HG03097 (cell line): ENCODE data around the gene HPRT1.

Experiments
- ATAC-seq: cut with Tn5 transposase; IDR thresholded peaks from one replicate; pipeline ENCODE4 v1.9.1; 2021; ENCODE audit not compliant: unreplicated experiment, low FRiP score

Gene HPRT1

DNA sequence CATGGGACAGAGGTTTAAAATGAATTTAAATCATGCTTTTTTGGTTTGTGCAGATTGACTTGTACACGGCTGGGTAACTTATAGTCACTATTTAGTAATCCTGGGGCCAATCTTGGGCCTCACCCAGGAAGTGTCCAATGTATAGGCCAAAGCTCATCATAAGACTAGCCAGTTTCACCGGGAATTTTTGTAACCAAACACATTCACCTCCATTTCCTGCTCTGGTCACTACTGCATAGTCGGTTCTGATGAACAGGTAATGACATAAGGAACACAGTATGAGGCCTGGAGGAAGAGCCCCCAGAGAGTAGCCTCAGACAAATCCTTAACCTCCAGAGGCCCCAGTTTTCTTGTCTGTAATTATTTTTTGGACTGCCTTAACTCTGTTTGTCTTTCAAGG, 81.9 kb downstream of the HPRT1 start:
- no peak for ATAC-seq

DNA sequence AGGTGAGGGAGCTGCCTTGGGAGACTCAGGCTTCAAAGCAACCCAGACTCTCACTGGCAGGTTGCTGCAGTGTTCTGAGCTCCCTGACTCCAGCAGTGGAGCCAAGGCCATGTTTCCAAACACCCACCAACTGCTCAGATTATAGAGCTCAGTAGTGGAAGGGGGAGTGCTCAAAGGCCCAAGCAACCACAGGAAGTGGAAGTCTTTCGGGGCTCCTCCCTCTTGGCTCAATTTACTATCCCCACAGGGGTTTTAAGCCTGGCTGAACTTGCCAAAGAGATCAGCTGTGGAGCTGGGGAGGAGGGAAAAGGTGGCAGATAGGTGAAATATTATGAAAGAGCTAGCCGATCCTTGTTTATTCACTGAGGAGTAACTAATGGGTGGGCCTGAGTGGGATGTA, 82.5 kb downstream of the HPRT1 start:
- no peak for ATAC-seq

DNA sequence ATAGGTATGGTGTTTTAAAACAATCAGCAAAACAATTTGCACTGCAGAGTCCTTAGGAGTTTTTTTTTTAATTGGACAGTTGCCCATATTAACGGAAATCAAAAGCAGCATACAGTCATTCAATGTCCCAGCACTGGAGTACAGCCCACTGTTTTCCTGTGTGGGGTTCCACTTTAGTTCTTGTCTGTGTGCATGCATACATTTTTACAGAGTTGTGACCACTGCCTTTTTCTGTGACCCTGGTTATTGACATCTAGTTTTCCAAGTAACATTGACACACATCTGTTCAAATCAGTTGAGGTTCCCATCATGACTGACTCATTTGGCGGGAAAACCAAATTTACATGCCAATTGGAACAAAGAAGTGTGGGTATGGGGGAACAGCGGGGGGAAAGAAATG, 83.3 kb downstream of the HPRT1 start:
- no peak for ATAC-seq

DNA sequence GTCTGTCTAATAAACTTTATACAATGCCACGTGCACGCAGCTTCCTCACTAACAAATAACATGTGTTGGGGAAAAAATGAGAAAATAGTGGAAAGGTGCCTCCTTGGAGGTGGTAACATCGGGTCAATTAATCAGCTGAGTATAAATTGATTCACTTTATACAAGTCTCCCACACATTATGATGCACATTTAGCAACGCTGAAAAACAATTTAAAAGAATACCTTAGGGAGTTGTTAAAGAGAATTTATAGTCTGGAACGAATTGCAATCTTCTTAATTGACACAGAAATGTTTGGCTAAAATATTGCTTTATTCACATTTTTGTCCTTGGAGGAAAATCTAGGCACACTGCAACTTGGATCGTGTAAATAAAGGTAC, 84.2 kb downstream of the HPRT1 start:
- no peak for ATAC-seq

DNA sequence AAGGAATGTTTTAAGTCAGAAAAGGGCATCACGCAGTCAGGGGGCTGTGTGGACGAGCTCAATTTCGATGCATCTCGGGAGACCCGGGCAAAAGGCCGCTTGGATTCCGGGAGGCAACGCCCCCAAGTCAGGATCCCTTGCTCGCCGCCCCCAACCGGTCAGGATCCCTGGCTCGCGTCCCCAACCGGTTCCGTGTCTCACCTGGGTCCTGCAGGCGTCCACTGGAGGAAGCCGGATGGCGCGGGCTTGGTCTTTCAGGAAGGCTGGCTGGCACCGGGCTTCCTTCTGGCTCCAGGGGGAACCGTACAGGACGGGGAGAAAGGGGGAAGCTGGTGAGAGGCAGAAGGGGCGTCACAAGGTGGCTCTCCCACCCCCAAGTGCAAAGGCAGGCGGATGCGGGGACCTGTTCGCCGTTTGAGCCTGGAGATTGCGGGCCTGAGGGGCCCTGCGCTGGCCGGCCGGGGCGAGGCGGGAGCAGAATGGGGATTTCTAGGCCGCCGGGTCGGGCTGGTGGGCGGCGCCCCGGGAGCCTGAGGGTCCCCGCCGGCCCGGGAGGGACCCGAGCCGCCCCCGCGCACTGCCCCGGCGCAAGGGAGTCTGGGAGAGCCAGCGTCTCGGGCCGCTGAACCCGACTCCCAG, 84.7 kb downstream of the HPRT1 start:
- no peak for ATAC-seq

DNA sequence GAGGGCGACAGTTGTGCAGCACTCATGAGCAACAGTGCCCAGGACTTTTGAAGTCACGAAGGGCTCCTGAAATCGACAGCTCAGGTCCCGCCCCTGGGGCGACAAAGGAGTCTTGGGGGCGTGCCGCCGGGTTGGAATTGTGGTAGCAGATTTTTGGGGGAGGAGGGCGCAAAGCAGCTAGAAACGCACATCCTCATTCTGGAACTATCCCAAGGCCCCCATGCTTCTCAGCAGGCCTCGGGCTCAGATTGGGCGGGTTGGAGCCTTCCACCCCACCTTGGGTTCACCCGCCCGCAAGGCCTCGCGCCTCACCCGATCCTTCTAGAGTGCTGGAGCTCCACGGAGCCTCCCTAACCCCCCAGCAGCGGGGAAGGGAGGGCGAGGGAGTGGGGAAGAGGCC, 85.5 kb downstream of the HPRT1 start:
- no peak for ATAC-seq

DNA sequence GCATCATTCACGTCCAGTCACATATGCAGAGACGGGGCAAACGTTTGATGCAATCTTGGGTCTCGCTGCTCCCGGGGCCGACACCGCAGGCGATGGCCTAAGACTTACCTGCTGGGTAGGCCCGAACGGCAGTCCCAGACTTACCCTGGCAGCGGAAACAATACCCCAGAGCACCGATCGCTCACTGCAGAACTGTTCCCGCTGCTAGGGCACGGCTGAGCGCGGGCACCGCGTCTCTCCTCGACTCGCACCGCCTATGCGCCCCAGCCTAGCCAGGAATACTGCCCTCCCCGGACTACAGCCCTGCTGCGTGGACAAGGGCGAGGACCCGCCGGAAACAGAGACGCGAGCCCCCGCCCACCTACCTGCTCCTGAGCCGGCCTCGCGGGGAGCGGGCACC, 86.2 kb downstream of the HPRT1 start:
- ATAC-seq: no peak

DNA sequence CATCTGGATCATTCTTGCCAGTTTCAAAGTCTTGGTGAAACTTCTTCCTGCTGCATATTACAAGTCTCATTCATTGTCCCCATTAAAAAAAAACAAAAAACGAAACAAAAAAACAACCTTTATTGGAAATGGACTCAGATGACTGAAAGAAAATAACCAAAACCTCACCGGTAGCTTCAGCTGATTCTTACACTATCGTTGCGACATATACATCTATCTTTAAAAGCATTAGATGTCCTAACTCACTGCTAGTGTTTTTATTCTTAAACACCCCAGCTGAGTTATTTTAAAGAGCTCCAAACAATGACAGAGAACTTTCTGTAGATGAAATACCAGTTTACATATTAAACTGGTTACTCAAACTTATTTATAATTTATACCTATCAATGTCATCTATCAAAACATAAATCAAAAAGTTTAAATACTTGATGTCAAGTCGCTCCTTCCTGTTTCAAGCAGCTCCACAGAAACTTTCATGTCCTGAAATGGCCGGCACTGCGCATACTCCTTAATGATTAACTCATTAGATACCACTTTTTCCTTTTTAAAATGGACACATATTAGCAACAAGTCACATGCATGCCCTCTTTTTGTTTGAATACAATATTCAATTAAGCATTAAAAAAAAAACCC, 87.2 kb downstream of the HPRT1 start:
- ATAC-seq: no peak

DNA sequence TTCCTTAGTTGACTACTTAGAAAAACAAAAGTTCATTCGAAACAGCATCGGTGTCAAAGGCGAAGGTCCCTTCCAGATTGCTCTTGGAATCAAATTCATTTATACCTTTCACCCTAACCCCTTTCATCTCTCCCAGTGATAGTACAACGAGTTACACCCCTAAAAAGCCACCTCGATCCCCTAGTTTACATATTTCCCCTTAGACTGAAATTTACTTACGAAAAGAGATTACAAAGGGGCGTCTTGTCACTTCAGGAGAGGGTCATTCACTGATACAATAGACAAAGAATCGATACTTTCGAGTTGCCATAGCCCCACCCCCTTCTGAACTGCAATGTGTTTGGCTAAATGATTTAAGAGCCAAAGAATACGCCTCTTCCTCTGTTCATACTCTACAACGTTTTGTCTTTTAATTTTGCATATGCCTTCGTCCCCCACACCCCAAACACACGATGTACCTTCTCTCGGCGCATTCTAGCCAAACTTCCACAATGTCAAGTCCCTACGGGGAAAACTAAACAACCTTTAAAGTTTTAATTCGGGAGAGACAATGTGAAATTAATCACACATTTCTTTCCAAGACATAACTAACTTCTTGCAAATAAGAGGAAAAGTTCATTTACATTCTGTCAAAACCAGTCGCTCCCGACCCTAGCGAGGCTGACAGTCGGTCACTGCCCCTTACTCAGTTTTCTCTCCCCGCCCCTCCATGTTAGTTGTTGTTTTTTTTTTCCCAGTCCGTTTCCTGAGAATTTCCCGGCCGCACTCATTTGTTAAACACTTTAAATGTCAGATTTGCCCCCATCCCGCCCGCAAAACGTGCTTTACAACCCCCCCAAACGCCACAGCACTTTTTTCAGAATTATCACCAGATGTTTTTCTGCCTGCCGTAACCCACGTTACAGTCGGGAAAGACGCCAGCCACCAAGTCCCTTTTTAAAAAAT, 88.6 kb downstream of the HPRT1 start:
- ATAC-seq: no peak
